K562 (cell line): ENCODE measurements around the gene RDH5. TPM values are rescaled to one million over a fixed set of nuclear protein-coding genes. Genes with fewer than 3 reads are reported as not detected.

ENCODE experiments used
- ELF4 ChIP-seq: fragments of 450-650 bp; formaldehyde crosslinking; IDR thresholded peaks from 2 replicates; pipeline ENCODE4 v1.4.0; 2022; ENCODE audit warnings: missing genetic modification characterization
- HBP1 ChIP-seq: fragments of 450-650 bp; formaldehyde crosslinking; IDR thresholded peaks from 2 replicates; pipeline ENCODE4 v1.4.0; 2022; ENCODE audit warnings: missing genetic modification characterization
- HDAC2 ChIP-seq: fragments of 450-650 bp; IDR thresholded peaks from 2 replicates; pipeline ENCODE4 v1.6.1; 2016; ENCODE audit warnings: mild to moderate bottlenecking
- HDGF ChIP-seq: fragments of 450-650 bp; IDR thresholded peaks from 2 replicates; pipeline ENCODE4 v1.6.1; 2016
- MBD2 ChIP-seq: sonication (generic); IDR thresholded peaks from 2 replicates; pipeline ENCODE4 v1.6.1; 2016; ENCODE audit warnings: low read depth, borderline replicate concordance
- MTA1 ChIP-seq: fragments of 450-650 bp; IDR thresholded peaks from 2 replicates; pipeline ENCODE4 v1.6.1; 2017; ENCODE audit warnings: borderline replicate concordance
- NBN ChIP-seq: fragments of 450-650 bp; IDR thresholded peaks from 2 replicates; pipeline ENCODE4 v1.6.1; 2016; ENCODE audit warnings: low read depth, mild to moderate bottlenecking
- POLR2AphosphoS2 ChIP-seq: IDR thresholded peaks from 2 replicates; pipeline ENCODE4 v1.6.1; 2012; ENCODE audit warnings: low read length, improper control_type of control experiment
- SAFB2 ChIP-seq: fragments of 200-400 bp; formaldehyde crosslinking; IDR thresholded peaks from 2 replicates; pipeline ENCODE4 v1.6.1; 2018; ENCODE audit warnings: borderline replicate concordance, low read length, low read depth, moderate library complexity; ENCODE audit not compliant: severe bottlenecking
- SMARCA4 ChIP-seq: fragments of 450-650 bp; IDR thresholded peaks from 2 replicates; pipeline ENCODE4 v1.6.1; 2016
- YBX1 ChIP-seq: fragments of 450-650 bp; IDR thresholded peaks from 2 replicates; pipeline ENCODE4 v1.7.1; 2016; ENCODE audit warnings: mild to moderate bottlenecking
- ZNF431 ChIP-seq: sonication (generic); formaldehyde crosslinking; IDR thresholded peaks from 2 replicates; pipeline ENCODE4 v1.8.0; 2022; ENCODE audit warnings: mild to moderate bottlenecking, missing genetic modification reagents
- ZNF707 ChIP-seq: fragments of 250-450 bp; sonication (Bioruptor Pico); conservative IDR thresholded peaks from 2 replicates; pipeline ENCODE4 v1.8.0; 2022; ENCODE audit warnings: inconsistent platforms, mild to moderate bottlenecking, moderate library complexity
- polyA plus RNA-seq, 8 experiments: library from polyadenylated mRNA; depleted of rRNA in 4 of 8; stranded (reverse) in 5 of 8; unstranded in 3 of 8; fragments of >200 nt; fragmentation: Nextera tagmentation in 2 of 8; fragmentation: Illumina TruSeq in 1 of 8; extraction: Ambion mirVana in 2 of 8; extraction: Trizol in 1 of 8; gene quantifications; 2 replicates each; pipeline versions ENCODE4 v1.2.1 to v1.2.3, GENCODE V29; 2011 to 2014; ENCODE audit warnings: inconsistent platforms in 1 of 8, missing spikeins in 1 of 8
- total RNA-seq, 7 experiments: library from RNA; depleted of rRNA in 6 of 7; stranded (reverse); fragments of >200 nt in 6 of 7; fragmentation: Illumina TruSeq in 2 of 7; extraction: Trizol in 2 of 7; gene quantifications; 2 replicates each; pipeline versions ENCODE4 v1.2.1 to v1.2.3, GENCODE V29; 2011 to 2021; ENCODE audit warnings: low replicate concordance in 1 of 7
- TF ChIP-seq, protein P1 (sequence below): fragments of 250-450 bp; sonication (Bioruptor Pico); IDR thresholded peaks from 2 replicates; pipeline ENCODE4 v1.6.1; 2021; ENCODE audit warnings: mild to moderate bottlenecking
- TF ChIP-seq, protein P2 (sequence below): fragments of 200-800 bp; sonication (Bioruptor generic); IDR thresholded peaks from 2 replicates; pipeline ENCODE4 v1.6.1; 2017; ENCODE audit warnings: missing genetic modification characterization, missing compliant biosample characterization

RDH5 gene
- total and polyA plus RNA-seq, 9 of the 15 experiments (the other 6 are each of a cell fraction or from before 2014, with no cell fraction given): 0.28 to 2.0 (median 1.1) TPM; not detected in 1

DNA sequence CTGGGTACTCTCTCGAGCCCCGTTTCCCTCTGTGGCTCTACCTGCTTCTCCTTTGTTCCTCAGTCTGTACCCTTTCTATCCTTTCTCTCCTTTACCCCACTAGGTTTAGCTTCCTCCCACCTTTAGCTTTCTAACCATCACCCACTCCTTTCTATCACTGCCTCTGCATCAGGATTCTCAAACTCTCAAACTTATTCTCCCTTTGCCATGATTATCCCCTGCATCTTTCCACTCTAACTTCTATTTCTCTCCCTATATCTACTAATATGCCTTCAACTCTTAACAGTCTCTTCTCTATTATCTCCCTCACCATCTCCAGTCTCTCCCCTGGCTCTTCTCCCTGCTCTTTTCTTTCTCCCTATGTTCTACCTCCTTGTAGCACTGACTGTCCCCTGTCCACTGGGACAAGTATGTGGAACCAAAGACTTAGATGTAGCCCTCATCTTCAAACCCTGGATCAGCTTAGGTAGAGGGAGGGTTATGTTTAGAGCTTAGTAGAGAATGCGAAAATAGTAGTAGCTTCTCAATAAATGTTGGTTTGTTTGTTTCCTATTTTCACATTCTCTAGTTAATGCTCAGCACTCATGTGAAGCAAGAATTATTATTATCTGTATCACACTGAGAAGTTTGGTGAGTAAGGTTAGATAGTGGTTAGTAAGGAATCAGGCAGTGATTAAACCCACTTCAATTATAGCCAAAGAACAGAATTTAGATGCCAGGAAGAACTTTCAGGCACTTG is 26.1 kb downstream of the RDH5 start (continued):
- TF ChIP-seq HBP1 (CRISPR knock-in tag) (0 out of 2 replicates have a peak, but pooled peaks have one; percentile 47), SMARCA4 (0 out of 2 replicates have a peak, but pooled peaks have one; percentile 22), MTA1 (peak; percentile 35; the same call in 1 of the 2 replicates), YBX1 (0 out of 2 replicates have a peak, but pooled peaks have one; percentile 37), HDAC2 (no peak), HDGF (peak; percentile 48; the same call in 1 of the 2 replicates), ELF4 (CRISPR knock-in tag) (0 out of 2 replicates have a peak, but pooled peaks have one; percentile 31), NBN (peak; percentile 27; the same call in 1 of the 2 replicates), SAFB2 (no peak), MBD2 (no peak), ZNF707 (CRISPR knock-in tag) (no peak), ZNF431 (CRISPR knock-in tag) (no peak), POLR2AphosphoS2 (peak; percentile 48; the same call in 1 of the 2 replicates)
- TF ChIP-seq, protein P1, sequence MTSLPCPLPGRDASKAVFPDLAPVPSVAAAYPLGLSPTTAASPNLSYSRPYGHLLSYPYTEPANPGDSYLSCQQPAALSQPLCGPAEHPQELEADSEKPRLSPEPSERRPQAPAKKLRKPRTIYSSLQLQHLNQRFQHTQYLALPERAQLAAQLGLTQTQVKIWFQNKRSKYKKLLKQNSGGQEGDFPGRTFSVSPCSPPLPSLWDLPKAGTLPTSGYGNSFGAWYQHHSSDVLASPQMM (CRISPR knock-in tag): no peak
- TF ChIP-seq, protein P2, sequence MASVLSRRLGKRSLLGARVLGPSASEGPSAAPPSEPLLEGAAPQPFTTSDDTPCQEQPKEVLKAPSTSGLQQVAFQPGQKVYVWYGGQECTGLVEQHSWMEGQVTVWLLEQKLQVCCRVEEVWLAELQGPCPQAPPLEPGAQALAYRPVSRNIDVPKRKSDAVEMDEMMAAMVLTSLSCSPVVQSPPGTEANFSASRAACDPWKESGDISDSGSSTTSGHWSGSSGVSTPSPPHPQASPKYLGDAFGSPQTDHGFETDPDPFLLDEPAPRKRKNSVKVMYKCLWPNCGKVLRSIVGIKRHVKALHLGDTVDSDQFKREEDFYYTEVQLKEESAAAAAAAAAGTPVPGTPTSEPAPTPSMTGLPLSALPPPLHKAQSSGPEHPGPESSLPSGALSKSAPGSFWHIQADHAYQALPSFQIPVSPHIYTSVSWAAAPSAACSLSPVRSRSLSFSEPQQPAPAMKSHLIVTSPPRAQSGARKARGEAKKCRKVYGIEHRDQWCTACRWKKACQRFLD (CRISPR knock-in tag): no peak
